HepG2 (cell line): ENCODE results near the gene RHBDF2. TPM values are rescaled to one million over a fixed set of nuclear protein-coding genes. Genes with fewer than 3 reads are reported as not detected.
A peak's percentile ranks its signal among the peaks of the same experiment; 100 is the strongest.

ENCODE experiments used
- ARID2 ChIP-seq: sonication (generic); formaldehyde crosslinking; IDR thresholded peaks from 2 replicates; pipeline ENCODE4 v1.8.1; 2022; ENCODE audit warnings: mild to moderate bottlenecking, missing genetic modification reagents, borderline replicate concordance
- EED ChIP-seq: sonication (generic); formaldehyde crosslinking; IDR thresholded peaks from 2 replicates; pipeline ENCODE4 v1.5.0; 2020; ENCODE audit warnings: mild to moderate bottlenecking, missing genetic modification reagents
- EHMT2 ChIP-seq: fragments of 200-600 bp; sonication (generic); IDR thresholded peaks from 2 replicates; pipeline ENCODE4 v1.7.0; 2017; ENCODE audit warnings: antibody characterized with exemption, low read depth, low read length, borderline replicate concordance
- HIVEP1 ChIP-seq: sonication (generic); formaldehyde crosslinking; IDR thresholded peaks from 2 replicates; pipeline ENCODE4 v1.4.0; 2020; ENCODE audit warnings: mild to moderate bottlenecking, missing genetic modification reagents
- HMGXB3 ChIP-seq: sonication (generic); formaldehyde crosslinking; IDR thresholded peaks from 2 replicates; pipeline ENCODE4 v1.4.0; 2020; ENCODE audit warnings: missing genetic modification reagents, borderline replicate concordance
- MATR3 ChIP-seq: sonication (generic); formaldehyde crosslinking; IDR thresholded peaks from 2 replicates; pipeline ENCODE4 v1.4.0; 2020; ENCODE audit warnings: missing genetic modification reagents
- NCOA1 ChIP-seq: sonication (generic); formaldehyde crosslinking; IDR thresholded peaks from 2 replicates; pipeline ENCODE4 v1.9.0; 2021; ENCODE audit warnings: missing genetic modification reagents
- NR2C2 ChIP-seq: sonication (generic); formaldehyde crosslinking; IDR thresholded peaks from 2 replicates; pipeline ENCODE4 v1.4.0; 2020; ENCODE audit warnings: missing genetic modification reagents, mild to moderate bottlenecking, moderate library complexity, borderline replicate concordance
- RXRB ChIP-seq: IDR thresholded peaks from 2 replicates; pipeline ENCODE4 v1.6.1; 2016; ENCODE audit warnings: borderline replicate concordance, missing genetic modification reagents, missing compliant biosample characterization
- SALL1 ChIP-seq: sonication (generic); formaldehyde crosslinking; IDR thresholded peaks from 2 replicates; pipeline ENCODE4 v1.8.0; 2022; ENCODE audit warnings: mild to moderate bottlenecking, missing genetic modification reagents
- THRA ChIP-seq: sonication (generic); formaldehyde crosslinking; IDR thresholded peaks from 2 replicates; pipeline ENCODE4 v1.4.0; 2020; ENCODE audit warnings: missing genetic modification reagents, borderline replicate concordance
- TP53 ChIP-seq: sonication (generic); formaldehyde crosslinking; conservative IDR thresholded peaks from 2 replicates; pipeline ENCODE4 v1.4.0; 2020; ENCODE audit warnings: missing genetic modification reagents
- ZNF232 ChIP-seq: sonication (generic); formaldehyde crosslinking; IDR thresholded peaks from 2 replicates; pipeline ENCODE4 v1.4.0; 2020; ENCODE audit warnings: missing genetic modification reagents, borderline replicate concordance
- ZNF709 ChIP-seq: sonication (generic); formaldehyde crosslinking; IDR thresholded peaks from 2 replicates; pipeline ENCODE4 v1.5.0; 2020; ENCODE audit warnings: mild to moderate bottlenecking, missing genetic modification reagents
- polyA plus RNA-seq, 8 experiments: library from polyadenylated mRNA; depleted of rRNA in 3 of 8; stranded (reverse) in 7 of 8; unstranded in 1 of 8; fragments of >200 nt; fragmentation: Illumina TruSeq in 4 of 8; extraction: Trizol in 4 of 8; gene quantifications; 2 replicates each; pipeline versions ENCODE4 v1.2.1 to v1.2.3, GENCODE V29; 2011 to 2016; ENCODE audit warnings: low read depth in 4 of 8, missing spikeins in 1 of 8, mixed read lengths in 1 of 8; ENCODE audit not compliant: insufficient read depth in 1 of 8
- total RNA-seq, 5 experiments: library from RNA; depleted of rRNA; stranded (reverse); fragments of >200 nt; fragmentation: Illumina TruSeq; extraction: Trizol; gene quantifications; 2 replicates each; pipeline ENCODE4 v1.2.3, GENCODE V29; 2016; ENCODE audit warnings: low read depth in 1 of 5

Gene RHBDF2
- total and polyA plus RNA-seq, 2 of the 13 experiments (the other 11 are each of a cell fraction or from before 2014, with no cell fraction given) = 7.8 to 24.2 TPM

- TF ChIP-seq HMGXB3 (no peak), RXRB (CRISPR knock-in tag) (peak; percentile 74), EHMT2 (no peak), EED (peak; percentile 45; the same call in 1 of the 2 replicates), ZNF232 (CRISPR knock-in tag) (0 out of 2 replicates have a peak, but pooled peaks have one; percentile 69), TP53 (CRISPR knock-in tag) (0 out of 2 replicates have a peak, but pooled peaks have one; percentile 23), SALL1 (CRISPR knock-in tag) (peak; percentile 87), HIVEP1 (CRISPR knock-in tag) (peak; percentile 51), NR2C2 (CRISPR knock-in tag) (peak; percentile 43; the same call in 1 of the 2 replicates), ARID2 (CRISPR knock-in tag) (0 out of 2 replicates have a peak, but pooled peaks have one; percentile 14), THRA (CRISPR knock-in tag) (no peak), NCOA1 (peak; percentile 94), MATR3 (CRISPR knock-in tag) (0 out of 2 replicates have a peak, but pooled peaks have one; percentile 63), ZNF709 (CRISPR knock-in tag) (no peak)
Observed at GRCh38 chr17:76497979-76498875, 3.0 kb downstream of the RHBDF2 start (continued).
